Activated T-helper 17 cell treated with anti-CD3 and anti-CD28 coated beads, Interleukin-2, amount 50 U/mL, for 72 hours (primary cell): ENCODE measurements around the gene RGS7. TPM values are rescaled to one million over a fixed set of nuclear protein-coding genes. Genes with fewer than 3 reads are reported as not detected.
"Not testable (repeated sequence)": the region's sequence is repeated elsewhere in the genome, so short reads cannot be mapped to it uniquely, and the experiment has no call there.

ENCODE experiments used
- ATAC-seq: fragments of 150-1000 bp; cut with Tn5 transposase; replicated peaks from 2 replicates; pipeline ENCODE4 v1.10.0; 2021; ENCODE audit warnings: mild to moderate bottlenecking, moderate library complexity
- H3K27ac Mint-ChIP-seq: one replicate; pipeline ENCODE4 v1.8.0; 2022; ENCODE audit warnings: mixed read lengths
- H3K27me3 Mint-ChIP-seq: one replicate; pipeline ENCODE4 v1.8.0; 2022; ENCODE audit warnings: mixed read lengths
- H3K36me3 Mint-ChIP-seq: one replicate; pipeline ENCODE4 v1.8.0; 2022; ENCODE audit warnings: low read depth, mild to moderate bottlenecking, mixed read lengths
- H3K4me1 Mint-ChIP-seq: one replicate; pipeline ENCODE4 v1.8.0; 2022; ENCODE audit warnings: mixed read lengths
- H3K4me3 Mint-ChIP-seq: one replicate; pipeline ENCODE4 v1.8.0; 2022; ENCODE audit warnings: mild to moderate bottlenecking, mixed read lengths
- H3K9me3 Mint-ChIP-seq: one replicate; pipeline ENCODE4 v1.8.0; 2022; ENCODE audit warnings: mixed read lengths
- total RNA-seq, 2 donors: library from RNA; stranded (reverse); gene quantifications; one replicate each; pipeline ENCODE4 v1.2.3, GENCODE V29; 2022

RGS7 gene
- total RNA-seq, 2 donors from 2014 or later: not detected

DNA sequence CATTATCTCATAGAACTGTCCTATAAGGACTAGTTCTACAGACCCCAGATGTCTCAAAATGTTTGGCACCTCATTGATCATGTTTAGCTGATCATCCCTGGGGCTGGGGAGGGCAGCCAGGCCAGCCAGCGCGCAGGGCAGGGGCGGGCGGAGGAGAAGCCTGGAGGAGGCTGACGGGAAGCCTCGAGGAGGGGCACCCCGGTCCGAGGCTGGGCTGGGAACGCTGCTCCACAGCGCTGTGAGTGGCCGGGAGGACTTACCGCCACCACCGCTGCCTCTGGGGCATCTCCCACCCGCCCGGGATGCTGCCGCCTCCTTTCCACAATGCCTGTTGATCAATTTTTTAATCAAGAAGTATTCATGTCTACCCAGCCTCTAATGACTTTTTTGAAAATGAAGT lies 585.6 kb downstream of the RGS7 start:
- no peak for ATAC-seq

DNA sequence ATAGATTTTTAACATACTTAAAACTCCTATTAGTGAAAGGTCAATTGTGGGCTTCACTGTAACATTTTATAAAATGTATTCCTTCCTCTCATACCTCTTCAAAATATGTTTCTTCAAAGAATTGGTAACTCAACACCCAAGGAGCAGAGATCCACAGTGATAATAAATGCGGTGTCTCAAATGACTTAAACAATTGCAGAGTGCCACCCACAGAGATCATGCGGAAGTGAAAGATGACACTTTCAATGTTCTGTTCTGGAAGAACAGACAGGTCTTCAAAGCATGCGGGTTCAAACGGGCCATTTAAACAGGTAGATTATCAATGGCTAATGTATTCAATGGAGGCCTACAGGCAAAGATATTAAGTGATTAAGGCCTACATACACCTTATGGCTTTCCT lies 588.0 kb downstream of the RGS7 start:
- ATAC-seq: no peak

More for the DNA sequence above, 585.6 kb downstream of the RGS7 start:
- Mint-ChIP-seq H3K36me3 (no peaks in the 10 kb centered on the region), H3K4me3 (no peak overlapping the region), H3K4me1 (no peaks in the 10 kb centered on the region), H3K9me3 (no peaks in the 10 kb centered on the region), H3K27ac (no peak overlapping the region), H3K27me3 (peaks cover 13% of the 10 kb centered on the region)

DNA sequence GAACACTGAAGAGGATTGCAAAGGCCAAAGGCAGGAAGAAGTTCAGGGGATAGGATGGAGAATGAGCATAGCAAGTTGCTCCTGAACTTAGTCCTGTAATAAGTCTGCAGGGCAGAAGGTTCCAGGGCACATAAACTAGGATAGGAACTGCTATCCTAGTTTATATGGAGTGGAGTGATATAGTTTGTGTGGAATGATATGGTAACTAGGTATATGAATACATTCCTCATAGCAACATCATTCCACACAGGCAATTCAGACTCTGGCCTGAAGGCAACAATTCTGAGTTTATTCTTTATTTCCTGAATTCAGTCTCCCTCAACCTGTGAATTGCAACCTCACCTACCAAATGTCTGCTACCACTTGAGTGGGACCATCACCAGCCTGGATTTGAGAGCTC lies 590.2 kb downstream of the RGS7 start:
- Mint-ChIP-seq H3K27me3 (peaks cover 21% of the 10 kb centered on the region), H3K36me3 (no peaks in the 10 kb centered on the region), H3K4me3 (no peak overlapping the region), H3K9me3 (no peaks in the 10 kb centered on the region), H3K27ac (no peak overlapping the region), H3K4me1 (no peaks in the 10 kb centered on the region)
- ATAC-seq: no peak

More for the DNA sequence above, 588.0 kb downstream of the RGS7 start:
- Mint-ChIP-seq H3K36me3 (no peaks in the 10 kb centered on the region), H3K4me1 (no peaks in the 10 kb centered on the region), H3K27me3 (peaks cover 21% of the 10 kb centered on the region), H3K27ac (no peak overlapping the region), H3K4me3 (no peak overlapping the region), H3K9me3 (no peaks in the 10 kb centered on the region)

DNA sequence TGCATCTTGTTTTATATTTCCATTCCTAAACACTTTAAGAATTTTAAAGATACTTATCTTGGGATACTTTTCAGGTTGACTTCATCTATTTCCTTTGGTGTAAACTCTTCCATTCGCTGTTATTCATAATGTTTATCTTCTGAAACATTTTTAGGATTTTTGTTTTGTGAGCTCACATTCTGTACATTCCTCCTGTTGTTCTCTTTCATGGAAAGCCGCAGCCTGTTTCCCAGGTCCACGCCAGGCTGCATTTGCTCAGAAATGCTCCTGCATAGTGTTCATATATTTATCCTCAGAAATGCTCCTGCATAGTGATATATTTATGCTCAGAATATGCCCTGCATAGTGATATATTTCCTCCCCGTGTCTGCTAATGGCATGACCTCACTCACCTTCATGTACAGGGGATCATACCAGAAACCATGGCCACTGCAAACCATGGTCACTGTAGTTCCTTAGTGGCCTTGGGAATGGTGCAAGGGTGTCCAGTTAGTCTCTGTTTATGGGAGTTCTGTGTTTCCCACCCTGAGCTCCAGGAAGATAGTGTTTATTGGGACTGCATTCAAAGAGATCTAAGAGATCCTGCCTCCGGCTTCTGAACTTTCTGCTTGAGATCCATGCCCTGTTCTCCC lies 591.2 kb downstream of the RGS7 start:
- Mint-ChIP-seq H3K4me3 (no peak overlapping the region), H3K27me3 (peaks cover 17% of the 10 kb centered on the region), H3K27ac (no peak overlapping the region), H3K36me3 (no peaks in the 10 kb centered on the region), H3K4me1 (no peaks in the 10 kb centered on the region), H3K9me3 (no peaks in the 10 kb centered on the region)
- ATAC-seq: no peak

DNA sequence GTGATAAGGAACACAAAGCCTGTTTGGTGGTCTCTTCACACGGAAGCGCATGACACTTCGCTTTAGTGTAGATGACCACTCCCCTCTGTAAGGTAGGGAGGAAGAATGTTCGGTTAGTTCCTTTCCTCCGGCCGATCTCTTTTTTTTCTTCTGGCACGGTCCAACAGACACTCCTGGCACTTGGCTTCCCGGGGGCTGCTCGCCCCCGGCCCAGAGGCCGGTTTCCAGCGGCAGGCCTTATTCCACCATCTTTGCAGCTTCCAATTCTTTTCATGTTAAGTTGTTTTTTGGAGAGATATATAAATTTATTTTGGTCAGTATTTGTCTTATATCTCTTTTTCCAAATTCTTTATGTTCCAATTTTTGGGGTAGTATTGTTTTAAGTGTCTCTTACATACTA lies 593.2 kb downstream of the RGS7 start:
- no peak overlapping the region for H3K27ac Mint-ChIP-seq
- no peaks in the 10 kb centered on the region for H3K9me3 Mint-ChIP-seq
- peaks cover 12% of the 10 kb centered on the region for H3K27me3 Mint-ChIP-seq
- H3K4me3 Mint-ChIP-seq: no peak overlapping the region
- no peaks in the 10 kb centered on the region for H3K4me1 Mint-ChIP-seq
- no peak for ATAC-seq
- no peaks in the 10 kb centered on the region for H3K36me3 Mint-ChIP-seq

DNA sequence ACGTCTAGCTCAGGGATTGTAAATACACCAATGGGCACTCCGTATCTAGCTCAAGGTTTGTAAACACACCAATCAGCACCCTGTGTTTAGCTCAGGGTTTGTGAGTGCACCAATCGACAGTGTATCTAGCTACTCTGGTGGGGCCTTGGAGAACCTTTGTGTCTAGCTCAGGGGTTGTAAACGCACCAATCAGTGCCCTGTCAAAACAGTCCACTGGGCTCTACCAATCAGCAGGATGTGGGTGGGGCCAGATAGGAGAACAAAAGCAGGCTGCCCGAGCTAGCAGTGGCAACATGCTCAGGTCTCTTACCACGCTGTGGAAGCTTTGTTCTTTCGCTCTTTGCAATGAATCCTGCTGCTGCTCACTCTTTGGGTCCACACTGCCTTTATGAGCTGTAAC lies 593.9 kb downstream of the RGS7 start:
- H3K36me3 Mint-ChIP-seq, H3K9me3 Mint-ChIP-seq, ATAC-seq, H3K4me3 Mint-ChIP-seq, H3K27ac Mint-ChIP-seq, H3K4me1 Mint-ChIP-seq: not testable (repeated sequence)
- peaks cover 11% of the 10 kb centered on the region for H3K27me3 Mint-ChIP-seq

DNA sequence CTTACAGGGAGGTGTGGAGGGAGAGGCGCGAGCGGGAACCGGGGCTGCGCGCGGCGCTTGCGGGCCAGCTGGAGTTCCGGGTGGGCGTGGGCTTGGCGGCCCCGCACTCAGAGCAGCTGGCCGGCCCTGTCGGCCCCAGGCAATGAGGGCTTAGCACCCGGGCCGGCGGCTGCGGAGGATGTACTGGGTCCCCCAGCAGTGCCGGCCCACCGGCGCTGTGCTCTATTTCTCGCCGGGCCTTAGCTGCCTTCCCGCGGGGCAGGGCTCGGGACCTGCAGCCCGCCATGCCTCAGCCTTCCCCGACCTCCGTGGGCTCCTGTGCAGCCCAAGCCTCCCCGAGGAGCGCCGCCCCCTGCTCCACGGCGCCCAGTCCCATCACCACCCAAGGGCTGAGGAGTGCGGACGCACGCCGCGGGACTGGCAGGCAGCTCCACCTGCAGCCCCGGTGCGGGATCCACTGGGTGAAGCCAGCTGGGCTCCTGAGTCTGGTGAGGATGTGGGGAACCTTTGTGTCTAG lies 594.5 kb downstream of the RGS7 start:
- ATAC-seq, H3K4me3 Mint-ChIP-seq, H3K9me3 Mint-ChIP-seq, H3K4me1 Mint-ChIP-seq, H3K27ac Mint-ChIP-seq, H3K36me3 Mint-ChIP-seq: not testable (repeated sequence)
- peaks cover 11% of the 10 kb centered on the region for H3K27me3 Mint-ChIP-seq

DNA sequence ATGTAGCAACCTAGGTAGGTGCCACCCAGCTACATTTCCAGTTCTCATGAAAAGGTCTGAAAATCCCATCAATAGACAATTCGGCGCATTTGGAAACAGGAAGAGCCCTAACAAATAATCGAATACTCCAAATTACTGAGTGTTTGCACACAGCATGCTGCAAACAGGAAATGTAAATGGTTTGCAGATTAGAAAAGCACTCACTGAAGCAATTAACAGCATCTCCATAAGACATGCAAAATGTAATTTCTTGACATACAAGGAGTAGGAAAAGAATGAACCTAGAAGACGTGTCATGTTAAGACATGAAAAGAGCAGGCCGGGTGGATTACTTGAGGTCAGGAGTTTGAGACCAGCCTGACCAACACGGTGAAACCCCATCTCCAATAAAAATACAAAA lies 598.2 kb downstream of the RGS7 start:
- H3K4me1 Mint-ChIP-seq, ATAC-seq, H3K4me3 Mint-ChIP-seq, H3K36me3 Mint-ChIP-seq, H3K27ac Mint-ChIP-seq, H3K9me3 Mint-ChIP-seq, H3K27me3 Mint-ChIP-seq: not testable (repeated sequence)

DNA sequence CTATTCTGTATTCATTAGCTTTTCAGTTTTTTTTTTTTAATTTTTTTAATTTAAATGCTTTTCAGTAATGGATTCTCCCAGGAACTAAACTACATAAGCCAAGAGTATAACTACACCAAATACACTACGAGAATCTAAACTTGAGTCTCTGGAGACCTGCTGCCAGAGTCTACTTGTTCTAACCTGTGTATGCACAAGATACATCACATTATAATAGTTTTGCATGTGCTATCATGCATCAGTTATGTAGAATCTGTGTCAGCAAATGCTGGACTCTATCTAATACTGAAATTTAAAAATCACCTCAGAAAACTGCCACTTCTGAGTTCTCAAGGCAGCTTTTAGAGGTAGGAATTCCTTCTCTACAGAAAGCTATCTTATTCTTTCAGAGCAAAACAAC lies 598.7 kb downstream of the RGS7 start:
- Mint-ChIP-seq H3K9me3 (no peaks in the 10 kb centered on the region), H3K36me3 (no peaks in the 10 kb centered on the region), H3K27ac (no peak overlapping the region), H3K4me3 (no peak overlapping the region), H3K27me3 (peaks cover 3% of the 10 kb centered on the region), H3K4me1 (no peaks in the 10 kb centered on the region)
- no peak for ATAC-seq

DNA sequence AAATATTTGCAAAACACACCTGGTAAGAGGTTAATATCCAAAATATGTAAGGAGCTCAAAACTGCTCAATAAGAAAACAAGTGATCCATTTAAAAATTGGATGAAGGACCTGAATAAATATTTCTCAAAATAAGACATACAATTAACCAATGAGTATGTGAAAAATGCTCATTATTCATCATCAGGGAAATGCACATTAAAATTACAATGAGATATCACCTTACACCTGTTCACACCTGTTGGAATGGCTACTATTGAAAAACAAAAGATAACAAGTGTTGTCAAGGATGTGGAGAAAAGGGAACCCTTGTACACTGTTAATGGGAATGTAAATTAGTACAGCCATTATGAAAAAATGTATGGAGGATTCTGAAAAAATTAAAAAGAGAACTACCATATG lies 609.1 kb downstream of the RGS7 start:
- Mint-ChIP-seq H3K9me3 (no peaks in the 10 kb centered on the region), H3K4me1 (no peaks in the 10 kb centered on the region), H3K4me3 (no peak overlapping the region), H3K27me3 (peaks cover 4% of the 10 kb centered on the region), H3K27ac (no peak overlapping the region), H3K36me3 (no peaks in the 10 kb centered on the region)
- ATAC-seq: no peak

DNA sequence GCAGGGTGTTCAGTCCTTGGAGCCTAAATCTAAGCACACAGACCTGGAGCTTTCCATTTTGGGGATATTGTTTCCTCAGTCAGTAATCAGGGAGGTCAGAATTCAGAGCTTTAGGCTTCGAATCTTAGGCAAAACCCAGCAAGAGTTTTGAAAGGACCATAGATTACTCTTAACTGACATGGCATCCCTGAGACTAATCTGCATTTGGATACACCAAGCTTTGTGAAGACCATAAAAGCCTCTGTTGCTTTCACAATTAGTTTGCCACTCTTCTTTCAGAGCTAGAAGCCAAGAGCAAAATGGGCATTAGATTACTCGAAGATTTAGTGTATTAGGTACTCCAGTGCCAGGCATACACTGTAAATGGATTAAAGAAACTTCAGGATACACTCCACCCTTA lies 613.3 kb downstream of the RGS7 start:
- peaks cover 4% of the 10 kb centered on the region for H3K27me3 Mint-ChIP-seq
- ATAC-seq: no peak
- H3K27ac Mint-ChIP-seq: no peak overlapping the region
- no peaks in the 10 kb centered on the region for H3K9me3 Mint-ChIP-seq
- H3K36me3 Mint-ChIP-seq: no peaks in the 10 kb centered on the region
- H3K4me1 Mint-ChIP-seq: no peaks in the 10 kb centered on the region
- H3K4me3 Mint-ChIP-seq: no peak overlapping the region

DNA sequence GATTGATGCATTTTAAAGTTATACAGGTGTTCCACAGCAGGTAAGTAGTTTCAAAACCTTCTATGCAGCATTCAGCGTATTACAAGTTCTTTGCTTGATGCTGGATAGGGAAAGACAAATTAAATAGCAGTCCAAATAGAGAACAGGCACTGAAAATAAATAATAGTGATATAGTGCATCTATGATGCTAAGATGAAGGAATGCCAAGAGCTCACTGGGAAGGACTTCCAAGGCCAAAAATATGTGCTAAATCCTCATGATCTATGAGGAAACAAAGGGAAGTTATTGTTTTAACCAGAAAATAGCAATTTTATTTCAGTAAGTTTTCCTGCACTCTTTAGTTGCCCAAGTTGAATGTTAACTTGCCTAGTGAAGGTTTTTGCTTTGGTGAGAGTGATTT lies 617.3 kb downstream of the RGS7 start:
- H3K36me3 Mint-ChIP-seq: no peaks in the 10 kb centered on the region
- no peak for ATAC-seq
- no peaks in the 10 kb centered on the region for H3K4me1 Mint-ChIP-seq
- H3K27ac Mint-ChIP-seq: no peak overlapping the region
- H3K9me3 Mint-ChIP-seq: no peaks in the 10 kb centered on the region
- H3K27me3 Mint-ChIP-seq: no peaks in the 10 kb centered on the region
- H3K4me3 Mint-ChIP-seq: no peak overlapping the region

DNA sequence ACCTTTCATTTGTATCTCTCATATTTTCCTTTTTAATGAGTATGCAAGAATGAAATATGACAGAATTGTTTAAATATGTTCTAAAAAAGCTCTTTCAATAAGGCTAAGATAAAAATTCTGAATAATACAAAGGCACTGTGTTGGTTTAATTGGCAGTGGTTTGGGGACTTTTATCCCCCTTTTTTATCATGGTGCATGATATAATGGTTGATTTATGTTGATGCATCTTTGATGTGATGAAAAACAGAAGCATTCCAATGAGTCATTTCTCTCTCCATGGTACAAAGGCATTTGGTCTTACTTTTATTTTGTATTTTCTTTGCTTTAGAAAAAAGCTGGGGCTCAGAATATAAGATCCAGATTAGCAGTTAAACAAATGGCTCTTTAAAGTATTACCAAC lies 617.9 kb downstream of the RGS7 start:
- no peaks in the 10 kb centered on the region for H3K36me3 Mint-ChIP-seq
- H3K27me3 Mint-ChIP-seq: no peaks in the 10 kb centered on the region
- ATAC-seq: no peak
- no peaks in the 10 kb centered on the region for H3K4me1 Mint-ChIP-seq
- H3K4me3 Mint-ChIP-seq: no peak overlapping the region
- no peak overlapping the region for H3K27ac Mint-ChIP-seq
- H3K9me3 Mint-ChIP-seq: no peaks in the 10 kb centered on the region

DNA sequence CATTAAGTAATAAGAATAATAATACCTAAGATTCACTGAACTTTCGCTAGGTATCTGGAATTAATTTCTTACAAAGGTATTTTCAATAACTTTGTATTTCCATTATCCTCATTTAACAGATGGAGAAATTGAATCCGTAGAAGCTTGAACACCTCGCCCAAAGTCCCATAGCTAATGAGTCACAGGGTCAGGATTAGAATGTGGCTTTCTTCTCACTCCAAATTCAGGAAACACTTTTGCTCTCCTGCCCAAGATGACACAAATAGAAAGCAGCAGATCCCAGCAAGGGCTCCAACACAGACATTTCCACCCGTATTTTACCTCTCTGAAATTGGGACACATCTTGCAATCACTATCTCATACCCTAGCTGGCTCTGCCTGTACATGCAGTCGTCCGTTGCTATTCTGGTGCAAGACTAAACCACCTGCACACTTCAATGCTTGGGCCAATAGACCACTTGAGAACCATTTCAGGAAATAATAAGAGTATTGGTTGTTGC lies 619.2 kb downstream of the RGS7 start:
- Mint-ChIP-seq H3K4me3 (no peak overlapping the region), H3K36me3 (no peaks in the 10 kb centered on the region), H3K4me1 (no peaks in the 10 kb centered on the region), H3K9me3 (no peaks in the 10 kb centered on the region), H3K27me3 (no peaks in the 10 kb centered on the region), H3K27ac (no peak overlapping the region)
- ATAC-seq: no peak

DNA sequence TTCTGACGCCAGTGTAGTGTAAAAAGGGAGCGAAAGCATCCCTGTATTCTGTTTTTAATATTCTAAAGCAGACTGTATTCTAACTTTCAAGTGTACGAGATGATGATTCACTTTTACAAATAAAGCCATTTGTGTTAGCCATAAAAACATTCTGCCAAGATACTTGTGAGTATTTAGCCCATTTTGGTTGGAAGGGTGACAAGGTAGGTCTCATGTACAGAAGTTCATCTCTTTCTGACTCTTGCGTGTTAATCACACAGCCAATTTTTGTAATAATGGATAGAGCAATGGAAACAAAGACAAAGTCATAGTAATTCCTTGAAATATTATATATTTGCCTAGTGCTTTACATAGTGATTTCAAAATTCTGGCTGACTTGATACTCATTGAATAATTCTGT lies 619.7 kb downstream of the RGS7 start:
- H3K4me3 Mint-ChIP-seq: no peak overlapping the region
- no peaks in the 10 kb centered on the region for H3K9me3 Mint-ChIP-seq
- no peak for ATAC-seq
- H3K27ac Mint-ChIP-seq: no peak overlapping the region
- no peaks in the 10 kb centered on the region for H3K36me3 Mint-ChIP-seq
- peaks cover under 1% of the 10 kb centered on the region for H3K27me3 Mint-ChIP-seq
- no peaks in the 10 kb centered on the region for H3K4me1 Mint-ChIP-seq

DNA sequence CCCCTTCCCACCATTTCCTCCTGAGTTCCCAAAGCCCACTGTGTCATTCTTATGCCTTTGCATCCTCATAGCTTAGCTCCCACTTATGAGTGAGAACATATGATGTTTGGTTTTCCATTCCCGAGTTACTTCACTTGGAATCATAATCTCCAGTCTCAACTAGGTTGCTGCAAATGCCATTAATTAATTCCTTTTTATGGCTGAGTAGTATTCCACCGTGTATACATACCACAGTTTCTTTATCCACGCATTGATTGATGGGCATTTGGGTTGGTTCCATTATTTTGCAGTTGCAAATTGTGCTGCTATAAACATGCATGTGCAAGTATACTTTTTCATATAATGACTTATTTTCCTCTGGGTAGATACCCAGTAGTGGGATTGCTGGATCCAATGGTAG lies 622.3 kb downstream of the RGS7 start:
- not testable (repeated sequence) for H3K27ac Mint-ChIP-seq, H3K36me3 Mint-ChIP-seq, ATAC-seq, H3K27me3 Mint-ChIP-seq, H3K4me3 Mint-ChIP-seq, H3K4me1 Mint-ChIP-seq, H3K9me3 Mint-ChIP-seq
